Activated CD8-positive, alpha-beta memory T cell treated with anti-CD3 and anti-CD28 coated beads, Interleukin-2, amount 50 U/mL, for 24 hours (primary cell): ENCODE results near the gene MRPL57.
"Not testable (repeated sequence)": the region's sequence is repeated elsewhere in the genome, so short reads cannot be mapped to it uniquely, and the experiment has no call there.

Experiments used
- DNase-seq: peaks from one replicate; pipeline ENCODE4 v3.0.0-alpha.2; 2020; ENCODE audit errors: extremely low read depth

MRPL57 gene

DNA sequence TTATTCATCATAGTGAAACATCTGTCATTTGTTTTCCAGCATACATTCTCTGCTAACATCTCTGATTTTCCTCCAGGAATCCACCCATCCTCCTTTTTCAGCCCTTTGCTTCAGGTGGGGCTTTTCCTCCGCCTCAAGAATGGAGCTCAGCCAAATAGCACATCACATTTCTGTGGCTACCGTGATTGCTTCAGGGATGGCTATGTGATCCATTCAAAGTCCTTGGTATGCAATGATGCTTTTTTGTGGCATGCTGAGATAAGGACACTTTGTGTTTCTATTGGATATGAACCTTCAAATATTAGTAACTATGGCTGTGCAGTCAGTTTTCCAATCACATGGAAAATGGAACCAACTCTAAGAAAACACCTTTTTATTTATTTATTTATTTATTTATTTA lies 18.3 kb downstream of the MRPL57 start:
- DNase-seq, result not testable (repeated sequence)

DNA sequence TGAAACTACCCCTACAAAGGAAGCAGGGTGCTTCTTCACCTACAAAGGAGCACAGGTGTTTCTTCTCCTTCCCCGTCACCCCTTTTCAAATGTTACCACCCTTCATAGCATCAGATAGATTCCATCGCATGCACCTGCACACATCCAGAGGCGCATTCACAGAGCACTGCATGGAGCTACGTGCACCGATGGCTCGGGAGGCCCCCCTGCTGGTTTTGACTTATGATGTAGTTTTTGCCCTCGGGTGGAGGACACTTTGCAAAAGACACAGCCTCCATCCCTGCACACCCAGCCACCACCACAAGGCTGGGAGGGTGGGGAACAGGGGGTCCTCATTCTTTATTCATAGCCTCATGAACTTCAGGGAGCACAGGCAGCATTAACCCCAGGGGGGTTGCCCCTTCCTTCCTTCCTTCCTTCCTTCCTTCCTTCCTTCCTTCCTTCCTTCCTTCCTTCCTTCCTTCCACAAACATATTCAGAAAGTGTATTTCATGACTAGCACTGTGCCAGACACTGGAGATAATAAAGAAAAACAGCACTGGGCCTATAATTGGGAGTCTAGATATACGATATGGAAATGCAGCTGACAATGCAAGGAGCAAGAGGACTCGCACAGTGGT lies 21.3 kb downstream of the MRPL57 start:
- DNase-seq, result not testable (repeated sequence)

DNA sequence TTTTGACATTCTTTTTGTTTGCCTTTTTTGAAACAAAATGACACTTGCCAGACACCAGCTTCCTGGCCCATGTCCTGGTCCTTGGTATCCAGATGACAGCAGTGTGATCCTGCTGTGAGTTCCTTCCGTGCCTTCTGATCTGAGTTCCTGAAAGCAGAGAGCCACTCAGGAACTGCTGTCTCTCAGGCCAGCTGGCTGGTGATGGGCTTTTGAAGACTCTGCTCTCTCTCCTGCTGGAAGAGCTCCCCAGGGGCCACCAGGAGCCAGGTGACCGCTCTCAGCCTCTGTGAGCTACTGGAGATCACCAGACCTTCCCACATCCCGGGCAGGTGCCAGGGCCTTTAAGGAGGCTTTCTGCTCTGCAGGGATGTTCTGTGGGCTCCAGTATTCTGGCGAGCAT lies 21.9 kb downstream of the MRPL57 start:
- DNase-seq, result not testable (repeated sequence)

DNA sequence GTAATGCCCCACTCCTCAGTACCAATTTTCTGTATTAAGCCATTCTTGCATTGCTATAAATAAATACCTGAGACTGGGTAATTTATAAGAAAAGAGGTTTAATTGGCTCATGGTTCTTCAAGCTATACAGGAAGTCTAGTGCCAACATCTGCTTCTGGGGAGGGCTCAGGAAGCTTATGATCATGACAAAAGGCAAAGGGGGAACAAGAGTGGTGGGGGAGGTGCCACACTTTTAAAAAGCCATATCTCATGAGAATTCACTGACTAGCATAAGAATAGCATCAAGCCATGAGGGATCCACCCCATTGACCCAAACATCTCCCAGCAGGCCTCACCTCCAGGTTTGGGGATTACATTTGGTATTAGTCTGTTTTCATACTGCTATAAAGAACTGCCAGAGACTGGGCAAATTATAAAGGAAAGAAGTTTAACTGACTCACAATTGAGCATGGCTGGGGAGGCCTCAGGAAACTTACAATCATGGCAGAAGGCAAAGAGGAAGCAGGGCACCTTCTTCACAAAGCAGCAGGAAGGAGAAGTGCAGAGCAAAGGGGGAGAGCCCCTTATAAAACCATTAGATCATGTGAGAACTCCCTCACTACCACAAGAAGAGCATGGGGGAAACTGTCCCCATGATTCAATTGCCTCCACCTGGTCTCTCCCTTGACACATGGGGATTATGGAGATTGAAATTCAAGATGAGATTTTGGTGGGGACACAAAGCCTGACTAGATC lies 25.2 kb downstream of the MRPL57 start:
- DNase-seq, result not testable (repeated sequence)

DNA sequence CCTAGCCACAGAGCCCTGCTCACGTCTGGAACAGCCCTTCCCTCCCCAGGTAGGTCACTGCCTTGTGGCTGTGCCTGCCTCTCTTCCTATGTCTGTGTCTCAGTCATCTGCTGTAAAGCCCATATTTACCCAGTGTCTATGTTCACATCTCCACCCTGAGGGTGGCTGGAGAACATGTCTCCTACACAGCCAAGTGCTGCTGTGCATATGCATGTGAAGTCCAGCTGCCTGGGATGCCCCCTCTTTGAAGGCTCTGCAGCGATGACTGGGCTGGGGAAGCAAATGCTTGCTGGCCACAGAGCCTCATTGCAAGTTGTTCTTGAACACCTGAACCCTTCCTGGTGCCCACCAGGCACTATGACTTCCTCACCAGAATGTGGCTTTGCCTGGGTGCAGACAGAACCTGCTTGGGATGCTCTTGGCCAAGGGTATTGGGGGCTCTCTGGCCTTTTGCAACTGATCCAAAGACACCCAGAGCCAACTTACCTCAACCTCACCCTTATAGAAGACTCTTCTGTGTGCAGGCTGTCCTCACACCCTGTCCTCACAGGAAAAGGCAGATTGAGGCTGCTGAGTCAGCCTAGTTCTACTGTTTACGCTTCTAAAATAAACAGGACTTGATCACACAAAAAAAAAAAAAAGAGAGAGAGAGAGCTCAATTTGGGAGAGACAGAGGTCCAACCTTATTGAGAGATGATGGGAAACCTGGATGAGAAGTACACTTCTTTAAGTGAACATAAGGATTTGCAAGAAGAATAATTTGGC lies 26.5 kb downstream of the MRPL57 start:
- DNase-seq, result no peak

DNA sequence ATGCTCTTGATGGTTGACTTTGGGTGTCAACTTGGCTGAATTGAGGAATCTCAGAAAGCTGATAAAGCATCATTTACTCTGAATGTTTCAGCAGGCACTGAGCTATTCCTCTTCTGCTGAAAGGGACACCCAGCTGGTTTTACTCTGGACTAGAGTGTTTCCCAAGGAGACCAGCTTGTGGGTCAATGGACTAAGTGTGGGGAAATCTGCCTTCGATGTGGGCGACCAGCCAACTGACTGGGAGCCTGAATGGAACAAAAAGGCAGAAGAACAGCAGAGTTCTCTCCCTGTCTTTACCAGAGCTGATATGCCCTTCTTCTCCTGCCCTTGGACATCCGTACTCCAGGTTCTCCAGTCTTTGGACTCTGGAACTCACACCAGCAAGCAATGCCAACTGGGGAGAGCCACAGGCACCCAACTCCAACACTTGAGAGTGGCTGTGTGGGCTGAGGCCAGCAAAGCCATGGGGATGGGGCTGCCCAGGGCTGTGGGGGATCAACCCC lies 32.2 kb downstream of the MRPL57 start:
- DNase-seq, result no peak

DNA sequence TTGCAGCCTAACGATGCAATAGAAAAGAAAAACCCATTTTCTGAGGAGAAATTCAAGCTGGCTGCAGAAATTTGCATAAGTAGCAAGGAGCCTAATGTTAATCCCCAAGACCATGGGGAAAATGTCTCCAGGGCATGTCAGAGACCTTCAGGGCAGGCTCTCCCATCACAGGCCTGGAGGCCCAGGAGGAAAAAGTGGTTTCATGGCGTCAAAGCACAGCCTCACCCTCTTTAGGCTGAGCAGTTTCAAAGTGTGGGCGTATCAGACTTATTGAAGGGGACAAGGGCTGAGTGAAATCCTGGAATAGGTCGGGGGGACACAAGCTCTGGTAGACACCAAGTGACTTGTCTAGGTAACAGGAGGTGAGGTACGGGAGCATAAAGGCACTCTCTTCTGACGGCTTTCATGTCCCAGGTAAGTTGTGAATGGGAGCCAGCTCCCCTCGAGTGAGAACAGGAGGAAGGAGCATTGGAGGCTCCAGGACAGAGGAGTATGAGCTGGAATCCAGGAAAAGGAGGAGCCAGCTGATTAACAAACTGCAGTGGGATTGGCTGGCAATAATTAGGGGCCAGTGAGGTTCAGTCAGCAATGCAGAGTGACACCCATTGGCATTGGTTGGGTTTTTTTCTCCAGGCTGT lies 35.8 kb downstream of the MRPL57 start:
- DNase-seq, result no peak

DNA sequence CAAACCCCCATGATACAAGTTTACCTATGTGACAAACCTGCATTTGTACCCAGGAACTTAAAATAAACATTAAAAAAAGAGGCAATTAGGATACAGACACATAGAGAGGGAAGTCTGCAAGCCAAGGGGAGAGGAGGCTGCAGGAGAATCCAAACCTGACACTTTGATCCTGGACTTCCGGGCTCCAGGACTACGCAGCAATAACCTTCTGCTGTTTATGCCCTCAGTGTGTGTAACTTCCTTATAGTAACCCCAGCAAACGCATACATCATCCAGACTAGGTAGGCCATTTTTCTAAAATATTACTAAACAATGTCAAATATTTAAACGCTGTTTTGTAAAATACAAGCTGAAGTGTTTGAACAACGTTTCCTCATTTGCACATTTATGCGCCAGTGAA lies 39.0 kb downstream of the MRPL57 start:
- DNase-seq, result not testable (repeated sequence)

DNA sequence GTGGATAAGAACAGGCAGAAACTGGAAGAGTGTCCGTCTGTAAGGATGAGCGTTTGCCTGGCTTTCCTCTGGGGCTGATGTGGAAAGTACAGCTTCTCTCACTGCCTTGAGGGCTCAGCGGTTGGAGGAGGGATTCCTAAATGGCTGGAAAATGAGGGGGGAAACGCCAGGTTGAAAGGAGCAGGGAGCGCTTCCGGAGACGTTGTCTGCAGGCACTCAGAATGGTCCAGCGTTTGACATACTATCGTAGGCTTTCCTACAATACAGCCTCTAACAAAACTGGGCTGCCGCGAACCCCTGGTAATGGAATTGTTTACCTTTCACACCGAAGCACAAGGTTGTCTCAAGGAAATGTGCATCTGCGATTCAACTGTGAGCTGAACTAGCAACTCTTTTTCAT lies 39.9 kb downstream of the MRPL57 start:
- DNase-seq, result no peak

DNA sequence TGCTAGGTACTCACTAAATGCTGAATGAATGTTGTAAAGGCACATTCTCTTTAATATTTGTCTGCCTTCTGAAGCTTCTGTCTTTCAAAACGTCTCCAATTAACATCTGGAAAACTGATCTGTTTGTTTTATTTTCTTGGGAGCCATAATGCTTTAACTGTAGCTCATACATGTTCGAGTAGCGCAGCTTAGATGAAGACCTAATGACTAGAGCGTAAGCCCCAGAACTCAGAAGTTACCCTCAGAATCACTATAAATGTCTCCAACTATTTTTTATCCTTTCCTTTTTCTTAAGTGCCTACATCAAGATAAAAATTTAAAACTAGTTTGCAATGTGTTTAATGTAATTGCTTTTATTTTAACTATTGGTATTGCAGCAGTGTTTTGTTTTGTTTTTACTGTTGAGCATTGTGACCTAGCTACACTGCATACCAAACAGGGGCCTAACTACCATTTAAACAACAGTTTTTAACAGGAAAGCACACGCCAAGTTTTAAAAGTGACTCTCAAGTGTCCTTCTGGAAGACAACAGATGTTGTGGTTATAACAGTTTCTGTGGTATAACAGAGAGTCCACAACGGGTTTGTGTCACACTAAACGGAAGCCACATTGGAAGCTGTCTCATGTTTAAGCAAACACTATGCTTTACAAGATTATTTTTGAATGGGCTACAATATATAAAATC lies 42.0 kb downstream of the MRPL57 start:
- DNase-seq, result no peak

DNA sequence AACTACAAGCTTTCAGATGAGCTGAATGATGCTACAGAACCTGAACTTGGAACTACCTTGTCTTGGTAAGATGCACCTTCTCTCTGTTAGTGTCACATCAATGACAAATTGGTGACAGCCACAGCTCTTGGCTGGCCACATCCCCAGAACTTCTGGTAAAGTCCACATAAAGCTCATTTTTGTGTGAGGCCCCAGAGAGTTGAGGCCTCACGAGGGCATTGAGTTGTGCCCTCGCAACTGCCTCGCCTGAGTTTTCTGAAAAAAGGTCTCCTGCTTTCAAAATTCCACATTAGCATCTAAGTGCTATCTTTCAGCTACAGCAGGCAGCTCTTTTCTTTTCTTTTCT lies 42.6 kb downstream of the MRPL57 start:
- DNase-seq, result no peak

DNA sequence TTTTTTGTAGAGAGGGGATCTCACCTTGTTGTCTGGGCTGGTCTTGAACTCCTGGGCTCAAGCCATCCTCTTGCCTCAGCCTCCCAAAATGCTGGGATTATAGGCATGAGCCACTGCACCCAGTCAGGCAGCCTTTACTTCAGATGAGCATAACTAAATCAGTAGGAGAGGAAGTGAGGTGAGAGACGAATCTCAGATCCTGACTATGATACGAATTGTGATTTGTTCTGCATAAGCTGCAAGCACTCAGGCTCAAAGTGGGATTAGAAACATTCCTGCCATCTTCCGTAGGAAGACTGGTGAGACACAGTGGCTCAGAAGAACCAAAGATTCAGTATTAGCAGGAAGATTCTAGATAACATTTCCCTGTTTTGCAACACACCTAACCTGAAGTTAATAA lies 43.3 kb downstream of the MRPL57 start:
- not testable (repeated sequence) for DNase-seq

DNA sequence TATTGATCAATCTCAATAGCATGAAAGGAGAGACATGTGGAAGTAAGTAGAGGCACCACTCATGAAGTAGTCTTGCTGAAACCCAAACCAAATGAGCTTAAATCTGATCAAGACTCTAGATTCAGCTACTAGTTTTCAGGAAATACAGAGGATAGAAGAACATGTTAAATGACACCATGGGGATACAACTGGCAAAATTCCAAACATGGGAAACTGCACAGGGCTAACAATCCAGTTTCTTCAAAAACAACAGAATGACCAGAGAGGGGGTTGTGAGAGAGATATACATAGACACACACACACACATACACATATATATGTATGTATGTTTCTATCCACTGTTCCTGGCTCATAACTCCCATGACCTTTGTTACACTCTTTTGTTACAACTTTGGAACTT lies 44.8 kb downstream of the MRPL57 start:
- DNase-seq, result no peak

DNA sequence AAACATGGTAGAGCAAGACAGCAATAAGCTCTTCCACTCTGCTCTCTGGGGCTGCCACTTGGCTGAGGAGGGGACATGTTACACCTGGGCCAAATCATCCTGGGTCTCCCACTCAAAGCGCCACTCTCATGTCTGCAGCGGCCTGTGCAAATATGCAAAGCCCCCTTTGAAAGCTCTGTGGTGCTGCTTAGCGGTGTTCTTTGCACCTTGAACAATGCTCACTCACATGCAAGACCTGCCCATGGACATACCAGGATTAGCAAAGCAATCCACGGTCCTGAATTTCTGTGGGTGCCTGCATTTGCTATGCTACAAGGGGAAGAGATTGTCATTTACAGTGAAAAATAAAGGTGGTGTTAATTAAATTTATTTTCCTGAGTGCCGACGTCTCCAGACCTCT lies 48.6 kb downstream of the MRPL57 start:
- DNase-seq, result no peak

DNA sequence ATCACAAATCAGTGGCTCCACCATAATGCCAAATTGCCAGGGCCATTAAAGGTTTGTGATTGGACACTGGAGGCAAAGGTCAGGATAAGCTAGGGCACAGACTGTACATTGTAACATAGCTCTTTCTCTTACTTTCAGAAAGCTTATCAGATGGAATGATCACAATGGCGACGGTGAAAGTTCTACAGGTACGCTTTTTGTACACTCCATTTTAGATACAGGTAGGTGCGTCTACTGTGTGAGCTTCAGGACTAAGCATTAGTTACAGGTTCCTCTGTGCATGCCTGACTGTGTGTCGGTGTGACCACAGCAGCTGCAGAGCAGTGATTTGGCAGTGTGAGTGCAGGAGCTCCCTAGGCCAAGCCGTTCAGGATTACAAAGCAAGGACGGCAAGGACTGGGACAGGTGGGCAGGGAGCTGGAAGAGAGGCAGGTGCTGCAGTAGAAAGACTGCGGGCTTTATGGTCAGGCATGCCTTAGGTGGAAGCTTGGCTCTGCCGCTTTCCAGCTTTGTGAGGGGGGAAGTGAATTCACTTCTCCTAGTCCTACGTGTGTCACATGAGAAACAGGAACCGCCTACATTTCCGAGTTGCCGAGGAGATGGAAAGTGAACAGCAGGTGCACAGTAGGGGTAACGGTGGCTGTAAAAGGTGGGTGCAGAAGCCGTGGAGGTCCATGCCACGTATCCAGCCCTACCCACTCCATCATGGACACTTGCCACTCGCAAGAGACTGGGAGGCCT lies 49.6 kb downstream of the MRPL57 start:
- no peak for DNase-seq

DNA sequence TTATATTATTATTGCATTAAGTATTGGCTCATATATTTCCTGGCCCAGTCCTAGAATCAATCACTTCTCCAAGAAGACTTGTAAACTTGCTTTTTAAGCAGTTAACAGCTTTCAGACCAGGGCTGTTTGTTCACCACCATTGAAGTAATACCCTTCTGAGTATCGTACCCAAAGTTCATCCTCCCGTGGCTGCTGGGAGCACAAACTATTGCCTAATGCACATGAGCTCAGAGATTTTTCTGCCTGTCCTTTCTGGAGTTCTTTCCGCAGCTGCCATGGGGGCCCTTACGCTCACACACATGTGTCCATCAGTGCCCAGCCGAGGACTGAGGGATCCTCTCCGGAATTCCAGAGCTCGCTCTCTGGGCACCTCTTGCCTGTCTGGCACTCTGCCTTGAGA lies 51.5 kb downstream of the MRPL57 start:
- DNase-seq, result no peak
